OCI-LY3 (cell line): ENCODE data around the gene LAMP1.

Experiments
- H2AFZ ChIP-seq: fragments of 200-600, 300-600 bp; shearing (Covaris generic); 2 replicates; pipeline ENCODE4 v1.6.0; 2014; ENCODE audit warnings: antibody characterized with exemption, low read depth, low read length
- H3K27ac ChIP-seq: fragments of 200-600, 300-600 bp; sonication (generic); 2 replicates; pipeline ENCODE4 v1.5.1; 2014; ENCODE audit warnings: mild to moderate bottlenecking, low read length, moderate library complexity, mixed read lengths
- H3K27me3 ChIP-seq: fragments of 200-600, 300-600 bp; sonication (generic); 2 replicates; pipeline ENCODE4 v1.6.1; 2014; ENCODE audit warnings: low read depth, low read length, mixed read lengths
- H3K36me3 ChIP-seq: fragments of 200-600, 300-600 bp; sonication (generic); replicated peaks from 2 replicates; pipeline ENCODE3; 2014; ENCODE audit warnings: low read depth, low read length, mixed read lengths
- H3K4me1 ChIP-seq: fragments of 300-600, 200-600 bp; sonication (generic); 2 replicates; pipeline ENCODE4 v1.6.1; 2014; ENCODE audit warnings: low read length, mixed read lengths
- H3K4me2 ChIP-seq: fragments of 200-600, 300-600 bp; sonication (generic); 2 replicates; pipeline ENCODE4 v1.6.1; 2014; ENCODE audit warnings: low read length, mixed read lengths
- H3K4me3 ChIP-seq: fragments of 300-600, 200-600 bp; sonication (generic); 2 replicates; pipeline ENCODE4 v1.5.1; 2014; ENCODE audit warnings: antibody characterized with exemption, mild to moderate bottlenecking, low read length, moderate library complexity
- H3K79me2 ChIP-seq: fragments of 300-600, 200-600 bp; shearing (Covaris generic); 2 replicates; pipeline ENCODE4 v1.6.1; 2014; ENCODE audit warnings: mild to moderate bottlenecking, low read length, mixed read lengths
- H3K9ac ChIP-seq: fragments of 300-600, 200-600 bp; shearing (Covaris generic); 2 replicates; pipeline ENCODE4 v1.6.0; 2014; ENCODE audit warnings: mild to moderate bottlenecking, low read length, moderate library complexity
- H3K9me3 ChIP-seq: fragments of 200-600, 300-600 bp; shearing (Covaris generic); 2 replicates; pipeline ENCODE4 v1.6.1; 2014; ENCODE audit warnings: low read length, mixed read lengths; ENCODE audit not compliant: insufficient read depth
- H4K20me1 ChIP-seq: fragments of 200-600, 300-600 bp; sonication (generic); 2 replicates; pipeline ENCODE4 v1.6.1; 2016; ENCODE audit warnings: low read length, mixed read lengths; ENCODE audit not compliant: insufficient read depth
- CTCF ChIP-seq: fragments of 200-600, 300-600 bp; sonication (generic); IDR thresholded peaks from 2 replicates; pipeline ENCODE4 v1.5.1; 2014; ENCODE audit warnings: antibody characterized with exemption, low read length, low read depth
- EZH2phosphoT487 ChIP-seq: fragments of 200-600 bp; shearing (Covaris generic); IDR thresholded peaks from 2 replicates; pipeline ENCODE4 v1.6.1; 2018; ENCODE audit warnings: antibody characterized with exemption, mixed run types, low read depth

The LAMP1 gene

DNA sequence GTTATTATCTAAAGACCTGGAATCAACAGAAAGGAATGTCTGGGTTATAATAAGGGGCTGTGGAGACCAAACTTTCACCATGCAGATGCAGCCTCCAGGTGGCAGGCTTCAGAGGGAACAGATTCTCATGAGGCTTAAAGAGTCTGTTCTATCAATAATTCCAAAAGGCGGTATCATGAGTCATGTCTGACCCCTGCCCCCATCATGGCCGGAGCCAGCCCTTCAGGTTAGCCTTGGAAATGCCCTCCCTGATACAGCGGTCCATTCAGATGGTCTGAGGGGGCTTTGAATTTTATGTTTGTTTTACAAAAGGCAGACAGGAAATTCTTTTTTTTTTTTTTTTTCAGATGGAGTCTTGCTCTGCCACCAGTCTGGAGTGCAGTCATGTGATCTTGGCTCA, 21.7 kb upstream of the LAMP1 start:
- H3K79me2 ChIP-seq, result no peaks in the 10 kb centered on the region

GRCh38 chr13:113280126-113280525, 16.9 kb upstream of the LAMP1 start:
- TF ChIP-seq CTCF, result no peak
- TF ChIP-seq EZH2phosphoT487, result no peak
- no peak overlapping the region for H3K4me2 ChIP-seq
- H3K4me3 ChIP-seq, result no peak overlapping the region
- no peak overlapping the region for H3K27ac ChIP-seq
- H3K79me2 ChIP-seq, result no peaks in the 10 kb centered on the region
- H3K9me3 ChIP-seq, result no peaks in the 10 kb centered on the region
- H2AFZ ChIP-seq, result no peak overlapping the region
- H3K27me3 ChIP-seq, result peaks cover 15% of the 10 kb centered on the region
- no peak overlapping the region for H3K9ac ChIP-seq
- H4K20me1 ChIP-seq, result peaks cover 3% of the 10 kb centered on the region; the same call in 1 of the 2 replicates
- peaks cover 14% of the 10 kb centered on the region for H3K4me1 ChIP-seq
- H3K36me3 ChIP-seq, result peaks cover 16% of the 10 kb centered on the region

More for the DNA sequence above, 21.7 kb upstream of the LAMP1 start:
- Histone ChIP-seq H2AFZ (no peak overlapping the region), H3K4me1 (no peaks in the 10 kb centered on the region), H4K20me1 (no peaks in the 10 kb centered on the region; the same call in 1 of the 2 replicates), H3K36me3 (peaks cover 24% of the 10 kb centered on the region), H3K27ac (no peak overlapping the region), H3K9me3 (no peaks in the 10 kb centered on the region), H3K27me3 (no peaks in the 10 kb centered on the region), H3K9ac (no peak overlapping the region), H3K4me2 (no peak overlapping the region), H3K4me3 (no peak overlapping the region)
- TF ChIP-seq EZH2phosphoT487 (no peak), CTCF (peak; percentile 52)

- Histone ChIP-seq H3K9me3 (0 out of 2 replicates have a peak, but pooled peaks cover 6% of the 10 kb centered on the region), H3K27me3 (peaks cover 45% of the 10 kb centered on the region), H3K4me3 (peak overlapping the region; percentile 26; the same call in 1 of the 2 replicates), H3K36me3 (peaks cover 3% of the 10 kb centered on the region), H3K4me1 (peaks cover 18% of the 10 kb centered on the region), H3K4me2 (peak overlapping the region; percentile 51), H3K79me2 (no peaks in the 10 kb centered on the region), H3K27ac (no peak overlapping the region), H4K20me1 (0 out of 2 replicates have a peak, but pooled peaks cover 3% of the 10 kb centered on the region), H3K9ac (no peak overlapping the region), H2AFZ (no peak overlapping the region)
- TF ChIP-seq CTCF (no peak), EZH2phosphoT487 (no peak)
Observed at GRCh38 chr13:113283904-113284303, 13.1 kb upstream of the LAMP1 start.

- no peak overlapping the region for H3K27ac ChIP-seq
- peaks cover 14% of the 10 kb centered on the region for H3K4me1 ChIP-seq
- no peak overlapping the region for H3K4me2 ChIP-seq
- TF ChIP-seq CTCF (no peak), EZH2phosphoT487 (no peak)
- no peak overlapping the region for H3K9ac ChIP-seq
- no peaks in the 10 kb centered on the region for H3K79me2 ChIP-seq
- H3K9me3 ChIP-seq, result 0 out of 2 replicates have a peak, but pooled peaks cover 6% of the 10 kb centered on the region
- no peak overlapping the region for H3K4me3 ChIP-seq
- H4K20me1 ChIP-seq, result no peaks in the 10 kb centered on the region
- H3K27me3 ChIP-seq, result peaks cover 73% of the 10 kb centered on the region
- no peaks in the 10 kb centered on the region for H3K36me3 ChIP-seq
- no peak overlapping the region for H2AFZ ChIP-seq
Observed at GRCh38 chr13:113288880-113289279, 8.2 kb upstream of the LAMP1 start.
